DOHH2 (cell line): ENCODE measurements around the gene PEF1.

Experiments
- H3F3A ChIP-seq: fragments of 200-600 bp; sonication (generic), shearing (Covaris generic); 2 replicates; pipeline ENCODE4 v1.6.0; 2016; ENCODE audit warnings: antibody characterized with exemption, mild to moderate bottlenecking; ENCODE audit not compliant: control insufficient read depth, insufficient read depth
- H3K27ac ChIP-seq: fragments of 200-600 bp; sonication (generic); 2 replicates; pipeline ENCODE4 v1.5.1; 2014; ENCODE audit warnings: low read depth, mild to moderate bottlenecking, low read length, moderate library complexity
- H3K27me3 ChIP-seq: fragments of 200-600 bp; sonication (generic); 2 replicates; pipeline ENCODE4 v1.6.1; 2014; ENCODE audit warnings: mild to moderate bottlenecking, low read length, mixed read lengths; ENCODE audit not compliant: control insufficient read depth
- H3K36me3 ChIP-seq: fragments of 200-600 bp; sonication (generic); 2 replicates; pipeline ENCODE4 v1.6.1; 2014; ENCODE audit warnings: mild to moderate bottlenecking, low read length, moderate library complexity, mixed read lengths; ENCODE audit not compliant: control insufficient read depth
- H3K4me1 ChIP-seq: fragments of 200-600 bp; sonication (generic); 2 replicates; pipeline ENCODE4 v1.6.1; 2014; ENCODE audit warnings: mild to moderate bottlenecking, low read length, mixed read lengths; ENCODE audit not compliant: control insufficient read depth
- H3K4me2 ChIP-seq: fragments of 200-600 bp; sonication (generic); 2 replicates; pipeline ENCODE4 v1.6.0; 2014; ENCODE audit warnings: mild to moderate bottlenecking, low read length, moderate library complexity
- H3K4me3 ChIP-seq: fragments of 200-600 bp; sonication (generic); 2 replicates; pipeline ENCODE4 v1.5.1; 2014; ENCODE audit warnings: mild to moderate bottlenecking, low read length, mixed read lengths
- H3K79me2 ChIP-seq: fragments of 200-600 bp; sonication (generic); 2 replicates; pipeline ENCODE4 v1.6.1; 2014; ENCODE audit warnings: mild to moderate bottlenecking, low read length, mixed read lengths; ENCODE audit not compliant: control insufficient read depth
- H3K9me2 ChIP-seq: fragments of 200-600 bp; sonication (generic); replicated peaks from 2 replicates; pipeline ENCODE4 v1.6.1; 2014; ENCODE audit warnings: mild to moderate bottlenecking, low read length, mixed read lengths; ENCODE audit not compliant: control insufficient read depth
- H3K9me3 ChIP-seq: fragments of 200-600 bp; sonication (generic); 2 replicates; pipeline ENCODE4 v1.6.1; 2014; ENCODE audit warnings: antibody characterized with exemption, low read length, mixed read lengths; ENCODE audit not compliant: control insufficient read depth, insufficient read depth
- H4K20me1 ChIP-seq: fragments of 200-600 bp; sonication (generic); 2 replicates; pipeline ENCODE4 v1.6.0; 2014; ENCODE audit warnings: low read depth, mild to moderate bottlenecking, antibody characterized with exemption, low read length, moderate library complexity; ENCODE audit not compliant: control insufficient read depth, insufficient read depth
- CTCF ChIP-seq: fragments of 200-600 bp; sonication (generic); IDR thresholded peaks from one replicate; pipeline ENCODE4 v1.5.1; 2014; ENCODE audit warnings: antibody characterized with exemption, mild to moderate bottlenecking, low read depth, low read length; ENCODE audit not compliant: poor library complexity, severe bottlenecking
- EZH2phosphoT487 ChIP-seq: fragments of 200-600 bp; sonication (generic); IDR thresholded peaks from 2 replicates; pipeline ENCODE4 v1.6.1; 2017; ENCODE audit warnings: borderline replicate concordance, mild to moderate bottlenecking, antibody characterized with exemption, low read length, moderate library complexity, mixed read lengths

PEF1 gene

DNA sequence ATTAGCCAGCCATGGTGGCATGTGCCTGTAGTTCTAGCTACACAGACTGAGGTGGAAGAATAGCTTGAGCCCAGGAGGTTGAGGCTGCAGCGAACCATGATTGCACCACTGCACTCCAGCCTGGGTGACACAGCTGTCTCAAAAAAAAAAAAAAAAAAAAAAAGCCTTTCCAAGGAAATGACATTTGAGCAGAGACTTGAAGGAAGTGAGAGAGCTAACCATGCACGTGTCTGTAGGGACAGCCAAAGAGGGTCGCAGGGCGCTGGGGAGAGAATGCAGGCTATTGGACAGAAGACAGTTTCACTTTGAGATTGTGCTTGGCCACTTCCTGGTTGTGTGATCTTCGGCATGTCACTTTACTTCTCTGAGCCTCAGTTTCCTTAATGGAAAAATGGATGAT is 20.4 kb downstream of the PEF1 start:
- TF ChIP-seq EZH2phosphoT487 (no peak), CTCF (no peak)
- Histone ChIP-seq H3K36me3 (peaks cover 12% of the 10 kb centered on the region), H3K27me3 (peaks cover 3% of the 10 kb centered on the region; the same call in 1 of the 2 replicates), H3F3A (no peaks in the 10 kb centered on the region), H3K4me1 (peaks cover 7% of the 10 kb centered on the region), H3K9me2 (no peaks in the 10 kb centered on the region), H3K79me2 (no peaks in the 10 kb centered on the region), H3K9me3 (no peaks in the 10 kb centered on the region), H3K27ac (no peak overlapping the region), H3K4me3 (no peak overlapping the region), H3K4me2 (no peak overlapping the region), H4K20me1 (no peaks in the 10 kb centered on the region)

DNA sequence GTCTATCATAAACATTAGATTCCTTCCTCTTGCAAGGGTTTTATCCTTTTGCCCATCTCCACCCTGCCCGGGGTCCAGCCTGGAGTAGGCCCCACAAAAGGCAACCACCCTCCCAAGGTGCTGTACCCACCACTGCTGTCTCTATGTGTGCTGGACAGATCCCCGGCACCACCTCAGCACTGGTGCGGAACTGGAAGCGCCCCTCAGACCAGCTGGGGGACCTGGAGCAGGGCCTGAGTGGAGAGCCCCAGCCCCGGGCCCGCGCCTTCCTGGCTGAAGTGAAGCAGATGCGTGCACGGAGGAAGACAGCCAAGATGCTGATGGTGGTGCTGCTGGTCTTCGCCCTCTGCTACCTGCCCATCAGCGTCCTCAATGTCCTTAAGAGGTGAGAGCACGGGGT is 21.3 kb downstream of the PEF1 start:
- H3K9me2 ChIP-seq, result no peaks in the 10 kb centered on the region
- TF ChIP-seq CTCF, result no peak
- no peak for TF ChIP-seq EZH2phosphoT487
- H3K4me3 ChIP-seq, result no peak overlapping the region
- peaks cover 12% of the 10 kb centered on the region for H3K27me3 ChIP-seq
- peaks cover 3% of the 10 kb centered on the region; the same call in 1 of the 2 replicates for H3K36me3 ChIP-seq
- no peaks in the 10 kb centered on the region for H4K20me1 ChIP-seq
- peaks cover 8% of the 10 kb centered on the region for H3K4me1 ChIP-seq
- no peaks in the 10 kb centered on the region for H3K79me2 ChIP-seq
- no peaks in the 10 kb centered on the region for H3F3A ChIP-seq
- no peak overlapping the region for H3K27ac ChIP-seq
- no peaks in the 10 kb centered on the region for H3K9me3 ChIP-seq
- H3K4me2 ChIP-seq, result no peak overlapping the region

DNA sequence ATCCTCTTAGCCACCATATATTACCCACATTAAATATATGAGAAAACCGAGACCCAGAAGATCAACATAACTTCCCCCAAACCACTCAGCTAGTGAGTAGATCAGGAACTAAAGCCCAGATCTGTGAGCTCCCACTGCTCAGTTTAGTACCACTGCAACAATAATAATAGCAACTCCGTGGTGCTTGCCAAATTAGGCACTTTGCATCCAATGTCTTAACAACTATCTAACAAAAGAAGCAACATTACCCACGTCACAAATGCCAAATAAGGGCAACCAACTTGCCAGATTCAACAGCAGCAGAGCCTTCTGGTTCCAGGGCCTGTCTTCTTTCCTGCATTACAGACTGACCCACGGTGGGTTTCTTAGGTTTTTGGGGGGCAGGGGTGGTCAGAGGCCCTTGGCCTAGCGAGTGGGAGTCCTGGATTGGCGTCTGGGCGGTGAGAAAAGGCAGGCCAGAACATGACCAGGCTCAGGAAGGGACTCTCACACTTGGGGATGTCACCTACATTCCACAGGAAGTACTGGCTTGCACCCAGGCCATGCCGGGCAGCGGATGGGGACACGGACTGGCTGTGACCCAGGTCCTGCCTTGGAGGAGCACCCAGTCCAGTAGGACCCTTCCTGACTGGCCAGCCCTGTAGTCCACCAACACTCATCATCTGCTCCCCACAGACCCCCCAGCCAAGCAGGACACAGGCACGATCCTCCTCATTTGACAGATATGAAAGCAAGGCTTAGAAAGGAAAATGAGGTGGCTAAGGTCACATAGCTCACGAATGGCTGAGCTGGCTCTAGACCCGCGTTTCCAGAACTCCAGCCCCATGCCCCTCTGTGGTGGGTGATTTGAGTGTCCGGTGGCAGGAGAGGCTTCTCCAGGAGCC is 22.6 kb downstream of the PEF1 start:
- TF ChIP-seq EZH2phosphoT487 (no peak), CTCF (no peak)
- Histone ChIP-seq H3K9me2 (no peaks in the 10 kb centered on the region), H3K79me2 (no peaks in the 10 kb centered on the region), H3K4me2 (no peak overlapping the region), H3K9me3 (no peaks in the 10 kb centered on the region), H3K27ac (no peak overlapping the region), H4K20me1 (no peaks in the 10 kb centered on the region), H3F3A (no peaks in the 10 kb centered on the region), H3K27me3 (peaks cover 17% of the 10 kb centered on the region), H3K4me3 (no peak overlapping the region), H3K36me3 (no peaks in the 10 kb centered on the region), H3K4me1 (peaks cover 16% of the 10 kb centered on the region)
